GM19372 (cell line): ENCODE measurements around the gene PI16.
"Not testable (repeated sequence)": the region's sequence is repeated elsewhere in the genome, so short reads cannot be mapped to it uniquely, and the experiment has no call there.

Experiments used
- ATAC-seq: cut with Tn5 transposase; IDR thresholded peaks from one replicate; pipeline ENCODE4 v1.9.1; 2021; ENCODE audit warnings: mild to moderate bottlenecking, low read depth, moderate library complexity; ENCODE audit not compliant: unreplicated experiment

The PI16 gene

DNA sequence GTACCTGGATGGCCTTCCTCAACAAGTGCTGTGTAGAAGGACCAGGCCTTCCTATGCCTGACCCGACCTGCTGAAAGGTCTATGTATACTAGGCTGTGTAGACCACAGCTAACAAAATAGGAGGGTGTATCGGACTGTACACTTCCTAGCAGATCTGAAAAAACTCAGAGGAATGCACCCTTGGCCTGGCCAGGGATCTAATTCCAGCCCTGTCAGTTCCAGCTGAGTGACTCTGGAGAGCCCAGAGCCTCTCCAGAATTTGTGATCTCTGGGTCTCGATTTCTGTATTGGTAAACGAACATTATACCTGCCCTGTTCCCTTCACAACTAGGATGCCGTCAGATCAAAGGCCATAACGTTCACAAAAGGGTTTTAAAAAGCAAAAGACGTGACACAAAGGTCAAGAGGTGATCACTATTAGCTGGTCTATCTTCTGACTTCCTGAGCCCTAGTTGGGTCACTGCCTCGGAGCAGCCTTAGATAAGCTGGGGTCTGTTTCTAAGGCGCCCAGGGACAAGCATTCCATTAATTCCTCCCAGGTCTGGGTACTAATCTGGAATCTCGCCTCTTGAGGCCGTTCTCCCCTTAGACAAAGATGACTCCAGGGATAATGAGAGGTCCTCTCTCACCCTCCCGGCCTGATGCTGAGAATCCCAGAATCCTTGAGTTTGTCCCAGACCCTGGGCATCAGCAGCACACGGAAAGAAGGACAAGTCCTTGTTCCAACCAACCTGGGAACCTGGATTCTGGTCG lies 17.6 kb downstream of the PI16 start:
- no peak for ATAC-seq

DNA sequence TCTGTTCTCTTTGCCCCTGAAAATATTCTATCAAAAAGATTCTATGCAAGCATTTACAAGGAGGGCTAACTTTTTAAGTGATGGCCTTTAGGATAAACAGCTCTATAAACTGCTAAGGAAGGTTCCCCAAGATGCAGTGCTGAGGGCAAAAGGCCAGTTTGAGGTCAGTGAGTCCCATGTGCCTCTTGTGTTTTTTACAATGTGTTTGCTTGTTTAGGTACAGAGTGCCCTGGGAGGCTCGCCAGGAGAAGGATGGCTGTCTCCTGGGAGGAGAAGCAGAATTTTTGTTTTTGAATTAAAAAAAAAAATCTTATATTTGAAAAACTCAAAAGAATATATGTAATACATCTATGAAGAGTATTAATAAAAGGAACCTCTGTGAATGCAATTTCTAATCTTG lies 18.7 kb downstream of the PI16 start:
- ATAC-seq = no peak

DNA sequence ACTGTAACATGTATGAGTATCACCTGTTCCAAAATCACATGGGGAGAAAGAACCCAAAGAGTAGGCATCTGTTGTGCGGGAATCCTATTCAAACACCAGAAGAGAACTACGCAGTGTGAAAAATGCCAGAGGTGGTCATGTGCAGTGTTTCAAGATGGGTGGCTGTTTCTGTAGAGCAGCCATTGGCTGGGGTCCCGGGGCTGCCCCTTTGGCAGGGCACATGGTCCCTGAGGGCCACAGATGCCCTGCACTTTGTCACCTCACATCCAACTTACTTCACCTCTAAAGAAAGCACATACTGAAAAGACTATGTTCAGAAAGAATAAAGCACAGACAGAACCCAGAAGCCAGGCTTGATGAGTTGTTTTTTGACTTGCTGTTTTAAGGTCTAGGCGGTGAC lies 19.1 kb downstream of the PI16 start:
- no peak for ATAC-seq

DNA sequence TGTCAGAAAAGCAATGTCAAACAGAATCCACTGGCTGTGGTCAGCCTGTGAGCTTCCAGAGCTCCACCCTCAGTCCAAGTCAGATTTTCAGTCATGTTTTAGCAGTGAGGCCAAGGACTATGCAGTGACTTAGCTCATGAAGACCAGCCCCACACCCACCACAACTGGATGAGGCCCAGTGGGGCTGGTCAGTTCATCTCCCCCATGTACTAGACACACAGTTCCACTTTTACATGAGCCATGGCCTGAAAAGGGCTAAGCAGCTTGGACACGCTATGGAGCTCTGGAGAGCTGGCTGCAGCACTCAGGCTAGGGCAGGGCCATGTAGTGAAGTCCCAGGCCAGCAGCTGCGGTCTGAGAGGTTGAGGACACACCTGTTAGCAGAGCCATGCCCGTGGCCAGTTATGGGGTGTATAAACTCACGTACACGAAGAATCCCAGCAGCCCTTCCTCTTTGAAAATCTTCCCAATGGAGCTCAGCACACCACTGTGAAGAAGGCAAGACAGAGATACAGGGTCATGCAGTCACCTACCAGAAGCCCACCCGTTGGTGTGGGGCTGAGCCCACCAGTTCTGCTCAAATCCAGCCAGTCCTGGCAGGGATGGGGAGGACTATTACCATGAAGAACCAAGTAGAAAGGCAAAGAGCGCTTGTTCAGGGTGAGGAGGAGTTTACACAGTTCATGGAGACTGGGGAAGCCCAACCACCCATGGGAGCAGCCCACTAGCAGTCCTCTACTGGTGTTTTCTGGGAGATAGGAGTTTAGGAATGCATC lies 20.9 kb downstream of the PI16 start:
- ATAC-seq = no peak

DNA sequence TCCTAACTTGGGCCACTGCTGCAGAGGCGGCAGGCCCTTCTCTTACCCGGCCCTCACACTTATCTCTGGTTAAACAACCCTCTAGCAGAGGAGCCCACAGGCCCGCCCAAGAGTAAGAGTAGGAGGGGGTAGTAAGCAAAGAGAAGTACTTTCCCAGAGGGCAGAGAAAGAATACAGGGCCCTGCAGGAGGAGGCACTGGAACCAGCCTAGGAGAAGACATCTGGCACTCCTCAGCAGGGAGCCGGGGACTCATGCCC lies 21.4 kb downstream of the PI16 start:
- ATAC-seq = no peak

DNA sequence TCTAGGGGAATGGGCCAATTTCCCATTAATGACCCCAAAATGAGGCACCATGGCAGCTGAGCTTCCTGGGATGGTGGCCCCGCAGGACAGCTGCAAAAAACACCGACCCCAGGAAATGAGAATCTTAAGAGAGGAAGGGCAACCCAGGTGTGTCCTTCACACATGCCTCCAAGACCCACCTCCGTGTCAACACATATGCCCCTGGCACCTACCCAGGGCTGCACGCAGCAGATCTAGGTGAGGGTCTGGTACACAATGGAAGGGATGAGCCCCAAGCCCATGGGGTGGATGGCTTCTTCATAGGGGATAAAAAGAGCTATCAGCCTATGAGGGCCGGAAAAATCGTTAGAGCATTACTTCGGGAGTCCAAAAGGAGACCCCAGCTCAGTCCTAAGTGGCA lies 22.0 kb downstream of the PI16 start:
- no peak for ATAC-seq

DNA sequence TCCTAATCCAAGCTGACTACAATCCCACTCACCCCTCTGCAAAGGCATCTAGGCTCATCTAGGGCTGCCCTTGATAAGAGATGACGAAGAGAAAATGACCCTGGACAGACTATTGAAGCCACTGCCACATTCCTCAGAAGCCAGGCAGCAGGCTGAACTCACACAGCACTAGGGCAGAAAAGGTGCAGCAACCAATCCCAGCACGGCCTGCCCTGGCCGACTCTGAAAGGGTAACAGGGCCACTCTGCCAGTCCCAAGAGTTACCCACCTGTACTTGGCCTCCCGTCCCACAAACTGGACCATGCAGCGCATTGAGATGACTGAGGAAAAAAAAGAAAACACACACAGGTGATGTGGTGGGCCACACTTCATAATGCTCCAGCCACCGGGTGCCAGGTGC lies 22.4 kb downstream of the PI16 start:
- no peak for ATAC-seq

DNA sequence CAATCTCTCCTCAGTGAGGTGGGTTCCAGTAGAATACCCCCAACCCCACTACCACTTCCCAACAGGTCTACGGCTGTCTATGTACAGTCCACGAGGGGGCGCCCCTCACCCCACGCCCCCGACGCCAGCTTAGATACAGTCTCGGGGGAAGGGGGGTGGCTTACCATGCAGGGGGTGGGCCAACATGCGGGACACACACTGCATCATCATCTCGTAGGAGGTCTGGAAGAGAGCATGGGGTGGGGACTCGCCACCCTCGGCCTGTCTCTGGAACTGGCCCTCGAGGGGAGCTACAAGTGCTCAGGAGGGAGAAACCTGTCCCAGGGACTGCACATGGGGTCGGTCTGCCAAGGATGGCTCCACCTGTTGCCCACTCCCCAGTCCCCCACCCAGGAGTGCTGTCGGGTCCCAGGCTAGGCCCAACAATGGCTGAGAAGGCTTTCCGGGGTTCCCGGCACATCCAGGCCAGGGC lies 23.0 kb downstream of the PI16 start:
- ATAC-seq = no peak

DNA sequence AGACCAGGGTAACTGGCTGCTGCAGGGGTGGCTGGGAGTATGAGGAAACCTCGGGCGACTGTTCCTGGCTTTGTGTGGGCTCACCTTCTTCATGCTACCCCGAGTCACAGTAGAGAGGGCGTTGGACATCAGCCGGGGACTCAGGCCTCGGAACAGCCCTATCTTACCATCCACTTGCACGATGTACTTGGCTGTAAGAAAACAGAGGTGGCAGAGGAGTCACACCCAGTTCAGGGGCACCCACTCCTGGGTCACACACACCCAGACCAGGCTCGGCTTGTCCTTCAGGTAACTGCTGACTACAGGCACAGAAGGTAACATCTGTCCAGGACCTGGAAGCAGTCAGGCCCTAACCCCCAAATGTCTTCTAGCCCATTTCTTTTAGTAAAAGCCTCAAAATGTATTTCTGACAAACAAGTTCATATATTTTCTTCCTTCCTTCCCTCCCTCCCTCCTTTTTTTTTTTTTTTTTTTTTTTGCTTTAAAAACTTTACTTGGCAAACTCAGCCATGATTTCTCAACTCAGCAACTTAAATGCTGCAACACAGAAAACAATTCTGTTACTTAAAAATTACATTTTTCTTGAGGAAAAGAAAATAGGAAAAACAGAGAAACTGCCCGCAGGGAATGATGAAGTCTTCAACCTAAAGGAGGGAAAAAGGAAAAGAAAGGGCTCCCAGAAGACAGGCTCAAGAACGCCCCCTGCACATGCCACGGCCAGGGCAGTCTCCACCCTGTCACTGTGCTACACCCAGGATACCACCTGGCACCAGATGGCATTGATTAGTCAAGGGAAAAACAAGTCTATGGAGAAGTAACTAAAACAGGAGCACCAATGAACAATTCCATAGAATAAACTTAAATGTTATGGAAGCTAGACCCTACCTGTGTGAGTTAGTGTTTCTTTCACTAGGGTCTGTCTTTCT lies 24.1 kb downstream of the PI16 start:
- ATAC-seq = no peak

DNA sequence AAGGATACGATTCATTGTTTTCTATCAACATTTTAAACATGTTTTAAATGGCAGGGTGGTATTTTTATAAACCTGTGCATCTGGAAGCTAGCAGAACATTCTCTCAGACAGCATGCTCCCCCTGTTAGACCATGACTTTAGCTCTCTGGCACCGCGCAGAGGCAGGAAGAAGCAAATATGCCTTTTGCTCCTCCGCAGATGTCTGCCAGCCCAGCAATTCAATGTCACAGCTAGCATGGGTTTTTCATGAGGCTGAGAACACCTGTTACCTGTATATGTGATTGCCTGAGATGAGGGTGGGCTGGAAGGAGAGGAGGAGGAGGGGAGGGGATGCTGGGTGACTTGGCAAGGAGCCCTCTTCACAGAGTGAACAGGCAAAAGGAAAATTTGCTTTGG lies 24.8 kb downstream of the PI16 start:
- ATAC-seq = no peak

DNA sequence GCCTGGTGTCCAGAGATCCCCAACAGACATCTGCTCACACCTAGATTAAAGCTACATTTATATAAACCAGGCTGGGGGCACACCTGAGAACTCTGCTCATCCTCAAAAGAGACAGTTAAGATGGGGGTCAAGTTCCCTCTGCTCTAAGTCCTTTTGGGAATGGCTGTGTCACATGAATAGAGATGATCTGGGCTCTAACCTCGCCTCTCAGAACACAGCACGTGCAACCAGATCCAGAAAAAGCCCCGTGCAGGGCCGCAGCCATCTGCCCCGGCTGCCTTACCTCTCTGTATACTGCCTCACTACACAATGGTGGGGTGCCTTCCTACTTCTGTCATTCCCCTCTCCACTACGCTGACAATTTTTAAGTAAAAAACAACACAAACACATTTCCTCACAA lies 25.6 kb downstream of the PI16 start:
- ATAC-seq = no peak

DNA sequence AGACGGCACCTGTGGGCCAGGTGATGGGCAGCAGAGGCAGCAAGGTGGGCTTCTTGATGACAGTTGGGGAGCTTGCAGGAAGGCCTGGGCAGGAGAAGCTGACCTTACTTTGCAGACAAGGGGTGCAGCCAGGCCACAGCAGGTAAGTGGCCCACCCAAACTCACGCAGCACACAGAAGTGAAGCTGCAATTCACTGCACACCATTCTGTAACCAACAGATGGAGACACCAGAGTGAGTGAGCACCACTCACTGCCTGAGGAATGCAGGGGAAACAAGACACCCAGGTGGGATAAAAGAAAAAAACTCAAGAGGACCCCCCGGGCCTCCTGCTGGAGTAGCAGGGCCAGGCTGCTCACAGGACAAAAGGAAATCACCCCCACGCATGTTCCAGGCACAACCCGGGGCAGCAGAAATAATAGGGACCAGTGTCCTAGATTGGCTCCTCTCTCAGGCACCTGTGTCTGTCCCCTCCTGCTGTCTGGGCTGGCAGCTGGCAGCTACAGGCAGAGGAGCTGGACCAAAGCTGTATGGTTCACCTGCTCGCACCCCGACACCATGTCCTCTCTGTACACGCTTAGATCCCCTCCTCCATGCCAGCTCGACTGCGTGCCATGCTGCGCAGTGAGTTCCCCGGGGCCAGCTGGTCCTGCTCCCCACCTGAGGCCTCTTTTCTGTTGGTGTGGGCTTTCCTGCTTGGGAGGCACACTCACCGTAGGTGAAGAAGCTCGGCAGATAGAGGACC lies 26.5 kb downstream of the PI16 start:
- no peak for ATAC-seq

DNA sequence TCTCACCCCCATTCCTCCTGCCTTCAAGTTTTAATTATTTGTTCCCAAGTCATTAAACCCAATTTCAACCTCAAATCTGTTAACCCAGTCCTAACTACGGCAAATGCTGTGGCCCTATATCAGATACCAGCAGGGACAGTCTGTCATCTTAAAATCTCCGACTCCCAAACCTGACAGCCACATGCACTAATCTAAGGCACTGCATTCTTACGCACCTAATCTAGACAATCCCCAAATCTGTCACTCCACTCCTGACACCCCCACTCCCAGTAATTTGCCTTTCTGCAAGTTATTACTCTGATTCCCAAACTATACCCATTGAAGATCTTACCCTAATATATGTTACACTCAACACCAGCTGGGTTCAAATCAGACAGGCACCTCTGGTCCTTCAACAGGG lies 29.0 kb downstream of the PI16 start:
- no peak for ATAC-seq

DNA sequence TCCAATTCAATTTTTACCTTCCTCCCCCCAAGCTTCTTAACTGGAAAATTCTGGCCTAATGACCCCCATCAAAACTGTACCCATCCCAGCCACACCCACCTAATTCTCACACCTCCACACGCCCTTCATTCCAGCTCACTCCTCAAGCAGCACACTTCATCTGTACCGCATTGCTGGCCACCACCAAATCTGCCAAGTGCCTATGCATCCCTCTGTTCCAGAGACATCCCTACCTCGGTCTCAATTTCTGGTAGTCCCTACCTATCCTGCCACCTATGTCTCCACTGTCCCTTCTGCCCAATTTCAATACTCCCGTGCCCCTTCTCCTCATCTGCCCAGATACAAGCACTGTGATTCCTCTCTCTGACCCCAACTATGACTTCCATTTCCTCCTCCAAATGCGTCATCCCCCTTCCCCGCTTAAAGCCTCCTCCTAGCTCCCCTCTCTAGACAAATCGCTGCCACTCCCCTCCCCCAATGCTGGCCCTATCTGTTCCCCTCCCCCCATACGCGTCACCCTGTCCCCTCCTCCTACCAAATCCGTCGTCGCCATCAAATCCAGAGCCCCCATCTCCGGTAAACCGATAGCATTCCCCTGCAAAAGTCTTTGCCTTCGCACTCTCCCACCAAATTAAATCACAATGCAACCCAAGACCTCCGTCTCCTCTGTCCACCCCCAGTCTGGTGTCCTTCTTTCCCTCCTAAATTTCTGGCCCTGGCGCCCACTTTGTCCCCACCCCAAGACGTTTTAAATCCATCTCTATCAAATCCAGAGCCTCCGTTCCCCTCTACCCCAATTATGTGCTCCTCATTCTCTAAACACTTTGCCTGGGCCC lies 30.3 kb downstream of the PI16 start:
- ATAC-seq = no peak

DNA sequence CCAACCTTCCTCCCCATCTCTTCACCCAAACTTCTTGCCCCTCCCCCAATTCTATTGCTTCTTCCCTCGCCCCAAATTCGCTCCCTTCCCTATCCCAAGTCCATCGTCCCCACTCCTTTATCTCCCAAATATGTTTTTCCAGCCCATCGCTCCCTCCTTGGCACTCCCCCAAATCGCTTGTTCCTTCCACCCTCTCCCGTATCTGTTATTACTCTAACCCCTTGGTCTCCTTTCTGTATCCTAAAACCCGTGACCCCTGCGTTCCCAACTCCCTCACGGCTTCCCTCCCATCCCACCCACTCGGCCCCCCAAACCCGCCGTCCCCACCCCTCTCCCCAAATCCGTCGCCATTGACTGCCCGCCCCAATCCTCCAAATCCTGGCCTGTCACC lies 30.9 kb downstream of the PI16 start:
- ATAC-seq = no peak

DNA sequence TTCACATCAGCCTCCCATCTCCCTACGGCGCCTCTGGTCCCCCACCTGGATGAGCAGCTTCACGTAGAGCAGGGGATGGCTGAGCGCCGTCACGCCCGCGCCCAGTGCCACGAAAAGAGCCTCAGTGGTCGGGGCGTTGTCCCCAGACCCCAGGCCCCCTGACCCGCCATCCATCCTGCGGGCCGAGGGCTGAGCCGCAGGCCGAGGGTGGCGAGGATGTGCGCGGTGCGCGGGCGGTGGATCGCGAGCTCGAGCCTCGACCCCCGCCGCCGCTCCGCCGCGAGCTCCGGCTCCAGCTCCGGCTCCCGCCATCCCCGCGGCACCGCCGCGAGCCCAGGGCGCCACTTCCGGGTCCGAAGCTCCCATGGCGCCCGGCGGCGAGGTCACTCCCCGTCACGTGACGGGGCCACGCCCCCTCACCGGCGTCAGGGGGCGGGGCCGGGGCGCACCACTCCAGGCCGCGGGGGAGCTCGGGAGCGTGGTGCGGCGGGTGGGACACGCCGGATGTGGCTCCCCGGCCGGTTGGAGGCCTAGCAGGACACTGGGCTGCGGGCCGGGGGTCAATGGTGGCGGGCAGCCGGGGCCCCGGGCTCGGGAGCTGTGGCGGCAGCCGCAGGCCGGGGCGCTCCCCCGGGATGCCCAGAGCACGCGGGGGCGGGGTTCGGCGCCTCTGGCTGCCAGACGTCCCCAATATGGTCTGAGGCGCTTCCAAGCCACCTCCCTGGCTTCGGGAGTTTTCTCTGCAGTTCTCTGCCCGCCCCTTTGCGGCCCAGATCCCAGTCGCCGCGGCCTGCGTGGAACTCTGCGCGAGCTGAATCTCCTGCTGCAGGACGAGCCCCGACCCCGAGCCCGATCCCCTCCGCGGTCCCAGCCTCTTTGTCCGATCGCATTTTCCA lies 31.5 kb downstream of the PI16 start, which contains the start of gene MTCH1:
Gene MTCH1, minus strand, starts transcription at position 389 of the 896 bp plus-strand sequence. Its CDS starts 23 bp downstream, at position 366.
- peak; percentile 90 for ATAC-seq

DNA sequence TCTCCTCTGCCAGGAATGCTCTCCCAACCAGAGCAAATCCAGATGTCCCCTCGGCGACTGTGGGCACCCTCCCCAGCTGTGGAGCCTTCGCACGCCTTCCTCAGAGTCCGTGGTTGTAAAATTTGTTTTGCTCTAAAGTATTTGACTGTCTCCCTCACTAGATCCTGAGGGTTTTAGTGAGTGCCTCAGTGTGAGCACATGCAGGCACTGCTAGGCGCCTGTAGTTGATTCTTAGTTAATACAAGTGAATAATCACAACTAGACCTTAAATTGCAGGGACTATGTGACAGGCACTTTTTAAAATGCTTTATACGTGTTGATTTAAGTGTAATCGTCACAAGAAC lies 32.1 kb downstream of the PI16 start:
- no peak for ATAC-seq

DNA sequence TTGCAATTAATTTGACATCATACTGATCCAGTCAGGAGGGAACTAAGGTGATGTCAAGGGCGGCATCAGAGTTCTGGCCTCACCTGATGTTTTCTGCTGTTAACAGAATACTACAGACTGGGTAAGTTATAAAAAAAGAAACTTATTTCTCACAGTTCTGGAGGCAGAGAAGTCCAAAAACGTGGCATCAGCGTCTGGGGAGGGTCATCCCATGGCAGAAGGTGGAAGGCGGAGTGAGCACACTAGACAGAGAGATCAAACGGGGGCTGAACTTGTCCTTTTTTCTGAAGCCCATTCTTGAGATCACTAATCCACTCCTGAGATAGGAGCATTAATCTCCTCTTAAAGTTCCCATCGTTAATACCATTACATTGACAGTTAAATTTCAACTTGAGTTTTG lies 34.7 kb downstream of the PI16 start:
- ATAC-seq = no peak

DNA sequence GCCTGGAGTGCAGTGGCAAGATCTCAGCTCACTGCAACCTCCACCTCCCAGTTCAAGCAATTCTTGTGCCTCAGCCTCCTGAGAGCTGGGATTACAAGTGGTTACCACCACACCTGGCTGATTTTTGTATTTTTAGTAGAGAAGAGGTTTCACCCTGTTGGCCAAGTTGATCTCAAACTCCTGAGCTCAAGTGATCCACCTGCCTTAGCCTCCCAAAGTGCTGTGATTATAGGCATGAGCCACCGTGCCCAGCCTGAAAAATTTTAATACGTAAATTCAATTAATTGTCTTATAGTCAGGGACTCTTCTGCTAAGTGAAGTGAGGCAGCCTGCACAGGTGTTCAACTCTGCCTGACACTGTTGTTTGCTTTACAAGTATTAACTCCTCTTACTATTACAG lies 35.9 kb downstream of the PI16 start:
- ATAC-seq = not testable (repeated sequence)
